HUES48 (cell line): Measurements from ENCODE around the gene MRGPRD.

Experiments used
- H3K27ac ChIP-seq: one replicate; pipeline ENCODE4 v1.7.0; 2013; ENCODE audit warnings: low read depth, low read length, inconsistent platforms
- H3K27me3 ChIP-seq: 2 replicates; pipeline ENCODE4 v1.6.1; 2013; ENCODE audit warnings: mild to moderate bottlenecking, low read length; ENCODE audit not compliant: control insufficient read depth, insufficient read depth
- H3K36me3 ChIP-seq: 2 replicates; pipeline ENCODE4 v1.6.1; 2013; ENCODE audit warnings: low read length; ENCODE audit not compliant: control insufficient read depth, insufficient read depth
- H3K4me1 ChIP-seq: 2 replicates; pipeline ENCODE4 v1.6.1; 2013; ENCODE audit warnings: mild to moderate bottlenecking, low read length; ENCODE audit not compliant: control insufficient read depth, insufficient read depth
- H3K4me3 ChIP-seq: 2 replicates; pipeline ENCODE4 v1.5.1; 2013; ENCODE audit warnings: mild to moderate bottlenecking, low read depth, low read length
- H3K9ac ChIP-seq: 2 replicates; pipeline ENCODE4 v1.6.1; 2013; ENCODE audit warnings: mild to moderate bottlenecking, low read depth, low read length, moderate library complexity
- H3K9me3 ChIP-seq: 2 replicates; pipeline ENCODE4 v1.6.1; 2013; ENCODE audit warnings: low read length; ENCODE audit not compliant: control insufficient read depth, insufficient read depth

MRGPRD gene

GRCh38 chr11:68940651-68941323 is 40.0 kb downstream of the MRGPRD start:
- Histone ChIP-seq H3K4me3 (no peak overlapping the region), H3K4me1 (no peaks in the 10 kb centered on the region), H3K9ac (no peak overlapping the region), H3K9me3 (no peaks in the 10 kb centered on the region), H3K27ac (no peak overlapping the region), H3K36me3 (peaks cover 41% of the 10 kb centered on the region), H3K27me3 (no peaks in the 10 kb centered on the region)

GRCh38 chr11:68939583-68940555 is 40.9 kb downstream of the MRGPRD start:
- Histone ChIP-seq H3K27me3 (no peaks in the 10 kb centered on the region), H3K4me3 (no peak overlapping the region), H3K27ac (no peak overlapping the region), H3K36me3 (peaks cover 49% of the 10 kb centered on the region), H3K9me3 (no peaks in the 10 kb centered on the region), H3K9ac (no peak overlapping the region), H3K4me1 (no peaks in the 10 kb centered on the region)

GRCh38 chr11:68938816-68939582 is 41.8 kb downstream of the MRGPRD start:
- Histone ChIP-seq H3K36me3 (peaks cover 58% of the 10 kb centered on the region), H3K4me1 (no peaks in the 10 kb centered on the region), H3K9me3 (no peaks in the 10 kb centered on the region), H3K9ac (no peak overlapping the region), H3K4me3 (no peak overlapping the region), H3K27ac (no peak overlapping the region), H3K27me3 (no peaks in the 10 kb centered on the region)

- Histone ChIP-seq H3K9me3 (no peaks in the 10 kb centered on the region), H3K36me3 (peaks cover 66% of the 10 kb centered on the region), H3K4me3 (no peak overlapping the region), H3K4me1 (no peaks in the 10 kb centered on the region), H3K27ac (no peak overlapping the region), H3K27me3 (no peaks in the 10 kb centered on the region), H3K9ac (no peak overlapping the region)
Observed at GRCh38 chr11:68938088-68938487, 42.7 kb downstream of the MRGPRD start.

- Histone ChIP-seq H3K27ac (no peak overlapping the region), H3K9ac (no peak overlapping the region), H3K9me3 (no peaks in the 10 kb centered on the region), H3K4me1 (no peaks in the 10 kb centered on the region), H3K27me3 (no peaks in the 10 kb centered on the region), H3K36me3 (peaks cover 67% of the 10 kb centered on the region), H3K4me3 (no peak overlapping the region)
Observed at GRCh38 chr11:68936676-68937620, 43.8 kb downstream of the MRGPRD start.

GRCh38 chr11:68936358-68936636 is 44.5 kb downstream of the MRGPRD start:
- H3K9ac ChIP-seq: no peak overlapping the region
- no peaks in the 10 kb centered on the region for H3K27me3 ChIP-seq
- H3K4me3 ChIP-seq: no peak overlapping the region
- H3K27ac ChIP-seq: no peak overlapping the region
- no peaks in the 10 kb centered on the region for H3K9me3 ChIP-seq
- H3K36me3 ChIP-seq: peaks cover 67% of the 10 kb centered on the region
- H3K4me1 ChIP-seq: no peaks in the 10 kb centered on the region

- H3K27ac ChIP-seq: no peak overlapping the region
- no peak overlapping the region for H3K4me3 ChIP-seq
- no peaks in the 10 kb centered on the region for H3K9me3 ChIP-seq
- no peaks in the 10 kb centered on the region for H3K27me3 ChIP-seq
- peaks cover 69% of the 10 kb centered on the region for H3K36me3 ChIP-seq
- H3K9ac ChIP-seq: no peak overlapping the region
- H3K4me1 ChIP-seq: no peaks in the 10 kb centered on the region
Observed at GRCh38 chr11:68935516-68936357, 45.0 kb downstream of the MRGPRD start.

- H3K36me3 ChIP-seq: peaks cover 69% of the 10 kb centered on the region
Observed at GRCh38 chr11:68935066-68935465, 45.7 kb downstream of the MRGPRD start.

GRCh38 chr11:68934666-68935065 is 46.1 kb downstream of the MRGPRD start:
- H3K4me3 ChIP-seq: no peak overlapping the region
- H3K9me3 ChIP-seq: no peaks in the 10 kb centered on the region
- no peak overlapping the region for H3K27ac ChIP-seq
- peaks cover 69% of the 10 kb centered on the region for H3K36me3 ChIP-seq
- H3K4me1 ChIP-seq: no peaks in the 10 kb centered on the region
- no peaks in the 10 kb centered on the region for H3K27me3 ChIP-seq
- H3K9ac ChIP-seq: no peak overlapping the region

More at GRCh38 chr11:68935066-68935465, 45.7 kb downstream of the MRGPRD start:
- H3K27me3 ChIP-seq: no peaks in the 10 kb centered on the region
- no peak overlapping the region for H3K4me3 ChIP-seq
- no peak overlapping the region for H3K9ac ChIP-seq
- H3K27ac ChIP-seq: no peak overlapping the region
- no peaks in the 10 kb centered on the region for H3K4me1 ChIP-seq
- H3K9me3 ChIP-seq: no peaks in the 10 kb centered on the region

- H3K4me3 ChIP-seq: no peak overlapping the region
- H3K4me1 ChIP-seq: no peaks in the 10 kb centered on the region
- no peak overlapping the region for H3K27ac ChIP-seq
- no peaks in the 10 kb centered on the region for H3K27me3 ChIP-seq
- no peak overlapping the region for H3K9ac ChIP-seq
- H3K9me3 ChIP-seq: no peaks in the 10 kb centered on the region
- H3K36me3 ChIP-seq: peaks cover 73% of the 10 kb centered on the region
Observed at GRCh38 chr11:68934321-68934645, 46.5 kb downstream of the MRGPRD start.
